C4-2B (cell line): Measurements from ENCODE around the gene TOP1.

Source experiments
- H3K27ac ChIP-seq: fragments of 450-650 bp; 2 replicates; pipeline ENCODE4 v1.5.1; 2017
- CTCF ChIP-seq: fragments of 450-650 bp; conservative IDR thresholded peaks from 2 replicates; pipeline ENCODE4 v1.5.1; 2017; ENCODE audit warnings: mild to moderate bottlenecking
- ZFX ChIP-seq: fragments of 450-650 bp; IDR thresholded peaks from 2 replicates; pipeline ENCODE4 v1.6.1; 2017

The TOP1 gene

GRCh38 chr20:41028359-41029149 lies at the start of gene TOP1:
Gene TOP1 (plus strand): TSS chr20:41028822. CDS start chr20:41029068, 246 bp downstream.
- peak within 1 kb of the TSS; percentile 99 for H3K27ac ChIP-seq
- TF ChIP-seq ZFX (no peak), CTCF (no peak)

GRCh38 chr20:40979247-40979646 lies 49.4 kb upstream of the TOP1 start:
- no peak for TF ChIP-seq ZFX
- no peak for TF ChIP-seq CTCF
- H3K27ac ChIP-seq, result no peak overlapping the region

- TF ChIP-seq ZFX (no peak), CTCF (no peak)
- no peak overlapping the region for H3K27ac ChIP-seq
Measured at GRCh38 chr20:40980106-40980827, 48.4 kb upstream of the TOP1 start.

GRCh38 chr20:40980828-40981310 lies 47.8 kb upstream of the TOP1 start:
- H3K27ac ChIP-seq, result no peak overlapping the region
- TF ChIP-seq ZFX (no peak), CTCF (no peak)

GRCh38 chr20:40982415-40983145 lies 46.0 kb upstream of the TOP1 start:
- H3K27ac ChIP-seq, result no peak overlapping the region
- no peak for TF ChIP-seq ZFX
- no peak for TF ChIP-seq CTCF

- TF ChIP-seq CTCF (no peak), ZFX (no peak)
- H3K27ac ChIP-seq, result no peak overlapping the region
Measured at GRCh38 chr20:40983898-40984297, 44.7 kb upstream of the TOP1 start.

- H3K27ac ChIP-seq, result no peak overlapping the region
- TF ChIP-seq ZFX, result no peak
- TF ChIP-seq CTCF, result no peak
Measured at GRCh38 chr20:40984496-40984895, 44.1 kb upstream of the TOP1 start.
